Muscle layer of colon (tissue), 2 donors: ENCODE measurements around the gene PACSIN2.

Experiments used
- H3K27ac ChIP-seq: one replicate; pipeline ENCODE4 v1.7.0; 2013; ENCODE audit warnings: low read depth, mild to moderate bottlenecking, low read length, moderate library complexity
- H3K27me3 ChIP-seq, 2 donors: one replicate each; pipeline ENCODE4 v1.7.0; 2013; ENCODE audit warnings: low read length in 2 of 2, mild to moderate bottlenecking in 2 of 2; ENCODE audit not compliant: insufficient read depth in 2 of 2, control insufficient read depth in 1 of 2
- H3K36me3 ChIP-seq: one replicate; pipeline ENCODE4 v1.7.0; 2013; ENCODE audit warnings: mild to moderate bottlenecking, low read length; ENCODE audit not compliant: insufficient read depth
- H3K4me1 ChIP-seq: one replicate; pipeline ENCODE4 v1.7.0; 2013; ENCODE audit warnings: mild to moderate bottlenecking, low read length; ENCODE audit not compliant: insufficient read depth
- H3K4me3 ChIP-seq, 2 donors: one replicate each; pipeline ENCODE4 v1.7.0; 2013; ENCODE audit warnings: low read length in 2 of 2, low read depth in 1 of 2, mild to moderate bottlenecking in 1 of 2, moderate library complexity in 1 of 2
- H3K9ac ChIP-seq: one replicate; pipeline ENCODE4 v1.7.0; 2013; ENCODE audit warnings: low read length
- H3K9me3 ChIP-seq: one replicate; pipeline ENCODE4 v1.7.0; 2013; ENCODE audit warnings: mild to moderate bottlenecking, low read length
- donor health status: abdominal sarcoma.
- donor health status: Adenocarcinoma of cecum.

PACSIN2 gene

GRCh38 chr22:42905702-42906183 lies 109.2 kb downstream of the PACSIN2 start:
- no peak overlapping the region for H3K9ac ChIP-seq
- H3K9me3 ChIP-seq, result no peaks in the 10 kb centered on the region
- H3K27ac ChIP-seq, result no peak overlapping the region
- H3K36me3 ChIP-seq, result peaks cover 29% of the 10 kb centered on the region
- H3K4me1 ChIP-seq, result peaks cover 85% of the 10 kb centered on the region
- no peaks in the 10 kb centered on the region for H3K27me3 ChIP-seq
- H3K4me3 ChIP-seq, result no peak overlapping the region

- no peaks in the 10 kb centered on the region for H3K27me3 ChIP-seq
- peaks cover 26% of the 10 kb centered on the region for H3K36me3 ChIP-seq
- no peaks in the 10 kb centered on the region for H3K9me3 ChIP-seq
- no peak overlapping the region for H3K4me3 ChIP-seq
- no peak overlapping the region for H3K27ac ChIP-seq
- no peak overlapping the region for H3K9ac ChIP-seq
- peaks cover 84% of the 10 kb centered on the region for H3K4me1 ChIP-seq
Measured at GRCh38 chr22:42905217-42905616, 109.7 kb downstream of the PACSIN2 start.

GRCh38 chr22:42904050-42904449 lies 110.9 kb downstream of the PACSIN2 start:
- H3K9me3 ChIP-seq, result no peaks in the 10 kb centered on the region
- H3K4me1 ChIP-seq, result peaks cover 73% of the 10 kb centered on the region
- no peak overlapping the region for H3K27ac ChIP-seq
- peaks cover 14% of the 10 kb centered on the region for H3K36me3 ChIP-seq
- H3K9ac ChIP-seq, result no peak overlapping the region
- H3K27me3 ChIP-seq, result no peaks in the 10 kb centered on the region
- H3K4me3 ChIP-seq, result no peak overlapping the region

- Histone ChIP-seq H3K9me3 (no peaks in the 10 kb centered on the region), H3K4me3 (no peak overlapping the region), H3K9ac (no peak overlapping the region), H3K27ac (peak overlapping the region; percentile 45), H3K4me1 (peaks cover 62% of the 10 kb centered on the region), H3K27me3 (no peaks in the 10 kb centered on the region), H3K36me3 (peaks cover 16% of the 10 kb centered on the region)
Measured at GRCh38 chr22:42902875-42903510, 112.0 kb downstream of the PACSIN2 start.

- H3K9ac ChIP-seq, result no peak overlapping the region
- no peaks in the 10 kb centered on the region for H3K27me3 ChIP-seq
- H3K36me3 ChIP-seq, result peaks cover 16% of the 10 kb centered on the region
- H3K9me3 ChIP-seq, result no peaks in the 10 kb centered on the region
- H3K4me3 ChIP-seq, result no peak overlapping the region
- no peak overlapping the region for H3K27ac ChIP-seq
- H3K4me1 ChIP-seq, result peaks cover 52% of the 10 kb centered on the region
Measured at GRCh38 chr22:42901790-42902508, 113.0 kb downstream of the PACSIN2 start.

GRCh38 chr22:42897960-42898359 lies 117.0 kb downstream of the PACSIN2 start:
- H3K4me3 ChIP-seq, result no peak overlapping the region
- H3K4me1 ChIP-seq, result peaks cover 34% of the 10 kb centered on the region
- H3K27ac ChIP-seq, result no peak overlapping the region
- no peaks in the 10 kb centered on the region for H3K27me3 ChIP-seq
- H3K9ac ChIP-seq, result no peak overlapping the region
- H3K36me3 ChIP-seq, result peaks cover 19% of the 10 kb centered on the region
- no peaks in the 10 kb centered on the region for H3K9me3 ChIP-seq

- Histone ChIP-seq H3K4me3 (no peak overlapping the region), H3K27me3 (no peaks in the 10 kb centered on the region), H3K27ac (no peak overlapping the region), H3K9ac (no peak overlapping the region), H3K4me1 (peaks cover 19% of the 10 kb centered on the region), H3K9me3 (no peaks in the 10 kb centered on the region), H3K36me3 (peaks cover 27% of the 10 kb centered on the region)
Measured at GRCh38 chr22:42895541-42895981, 119.4 kb downstream of the PACSIN2 start.

GRCh38 chr22:42895087-42895486 lies 119.9 kb downstream of the PACSIN2 start:
- Histone ChIP-seq H3K4me3 (no peak overlapping the region), H3K27me3 (no peaks in the 10 kb centered on the region), H3K36me3 (peaks cover 27% of the 10 kb centered on the region), H3K9me3 (no peaks in the 10 kb centered on the region), H3K9ac (no peak overlapping the region), H3K4me1 (peaks cover 19% of the 10 kb centered on the region), H3K27ac (no peak overlapping the region)

GRCh38 chr22:42893371-42894150 lies 121.4 kb downstream of the PACSIN2 start:
- no peaks in the 10 kb centered on the region for H3K9me3 ChIP-seq
- H3K27me3 ChIP-seq, result no peaks in the 10 kb centered on the region
- no peak overlapping the region for H3K4me3 ChIP-seq
- peaks cover 19% of the 10 kb centered on the region for H3K4me1 ChIP-seq
- no peak overlapping the region for H3K9ac ChIP-seq
- H3K36me3 ChIP-seq, result peaks cover 37% of the 10 kb centered on the region
- H3K27ac ChIP-seq, result no peak overlapping the region

GRCh38 chr22:42892571-42893316 lies 122.2 kb downstream of the PACSIN2 start:
- H3K9me3 ChIP-seq, result no peaks in the 10 kb centered on the region
- no peak overlapping the region for H3K9ac ChIP-seq
- no peaks in the 10 kb centered on the region for H3K27me3 ChIP-seq
- H3K4me3 ChIP-seq, result no peak overlapping the region
- peaks cover 19% of the 10 kb centered on the region for H3K4me1 ChIP-seq
- no peak overlapping the region for H3K27ac ChIP-seq
- peaks cover 45% of the 10 kb centered on the region for H3K36me3 ChIP-seq

GRCh38 chr22:42892156-42892555 lies 122.8 kb downstream of the PACSIN2 start:
- no peaks in the 10 kb centered on the region for H3K9me3 ChIP-seq
- H3K27me3 ChIP-seq, result no peaks in the 10 kb centered on the region
- no peak overlapping the region for H3K9ac ChIP-seq
- peaks cover 51% of the 10 kb centered on the region for H3K36me3 ChIP-seq
- H3K4me1 ChIP-seq, result peaks cover 19% of the 10 kb centered on the region
- H3K27ac ChIP-seq, result no peak overlapping the region
- H3K4me3 ChIP-seq, result no peak overlapping the region
